Measurements from ENCODE around the gene FTSJ1. TPM values are rescaled to one million over a fixed set of nuclear protein-coding genes. Genes with fewer than 3 reads are reported as not detected.

FTSJ1 gene
- total and polyA plus RNA-seq, 9 donors = 23.2 to 45.9 (median 31.7) TPM

DNA sequence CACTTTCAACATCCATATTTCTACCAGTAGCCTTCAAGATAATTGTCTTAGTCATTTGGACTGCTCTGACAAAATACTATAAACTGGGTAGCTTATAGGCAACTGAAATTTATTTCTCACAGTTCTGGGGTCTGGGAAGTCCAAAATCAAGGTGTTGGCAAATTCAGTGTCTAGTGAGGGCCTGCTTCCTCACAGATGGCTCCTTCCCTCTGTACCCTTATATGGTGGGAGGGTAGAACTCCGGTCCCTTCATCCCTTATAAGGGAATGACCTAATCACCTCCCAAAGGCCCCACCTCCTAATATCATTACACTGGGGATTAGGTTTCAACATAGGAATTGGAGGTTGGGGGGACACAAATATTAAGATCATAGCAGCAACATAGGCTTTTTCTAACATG, 56.2 kb downstream of the FTSJ1 start:
- Histone ChIP-seq H3K4me1 (ENCODE audit: insufficient read depth) (no peaks in the 10 kb centered on the region), H3K9me3 (no peaks in the 10 kb centered on the region), H3K4me3 (no peak overlapping the region), H3K27ac (no peak overlapping the region), H3K27me3 (no peaks in the 10 kb centered on the region), H3K36me3 (no peaks in the 10 kb centered on the region)
- WGBS, 3 donors = 69 to 82% (median 71%) methylated on average over 1 of the region's 1 CpG
- no peak for DNase-seq
- TF ChIP-seq EP300 (IDR thresholded peaks at IDR 0.05) = no peak
- intact Hi-C loops (cut with DNase I) = no loop called here

DNA sequence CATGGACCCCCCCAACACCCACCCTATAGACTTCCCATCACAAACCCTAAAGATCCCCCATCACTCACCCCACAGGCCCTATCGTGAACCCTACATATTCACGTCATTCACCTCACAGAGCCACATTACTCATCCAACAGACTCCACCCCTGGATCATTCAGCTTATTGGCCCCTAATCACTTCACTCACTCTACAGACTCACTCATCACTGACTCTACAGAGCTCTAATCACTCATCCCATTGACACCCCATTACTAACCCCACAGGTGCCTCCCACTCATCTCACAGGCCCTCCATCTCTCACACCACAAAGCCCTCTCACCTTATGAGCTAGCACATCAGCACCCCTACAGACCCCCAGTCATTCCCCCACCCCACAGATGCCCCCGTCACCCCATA, 57.2 kb downstream of the FTSJ1 start:
- Histone ChIP-seq H3K9me3 (no peaks in the 10 kb centered on the region), H3K4me3 (no peak overlapping the region), H3K36me3 (no peaks in the 10 kb centered on the region), H3K27me3 (no peaks in the 10 kb centered on the region), H3K27ac (no peak overlapping the region), H3K4me1 (ENCODE audit: insufficient read depth) (no peaks in the 10 kb centered on the region)
- 81 to 90% (median 88%) methylated on average over 3 of the region's 3 CpGs for WGBS, 3 donors
- TF ChIP-seq, protein P1, sequence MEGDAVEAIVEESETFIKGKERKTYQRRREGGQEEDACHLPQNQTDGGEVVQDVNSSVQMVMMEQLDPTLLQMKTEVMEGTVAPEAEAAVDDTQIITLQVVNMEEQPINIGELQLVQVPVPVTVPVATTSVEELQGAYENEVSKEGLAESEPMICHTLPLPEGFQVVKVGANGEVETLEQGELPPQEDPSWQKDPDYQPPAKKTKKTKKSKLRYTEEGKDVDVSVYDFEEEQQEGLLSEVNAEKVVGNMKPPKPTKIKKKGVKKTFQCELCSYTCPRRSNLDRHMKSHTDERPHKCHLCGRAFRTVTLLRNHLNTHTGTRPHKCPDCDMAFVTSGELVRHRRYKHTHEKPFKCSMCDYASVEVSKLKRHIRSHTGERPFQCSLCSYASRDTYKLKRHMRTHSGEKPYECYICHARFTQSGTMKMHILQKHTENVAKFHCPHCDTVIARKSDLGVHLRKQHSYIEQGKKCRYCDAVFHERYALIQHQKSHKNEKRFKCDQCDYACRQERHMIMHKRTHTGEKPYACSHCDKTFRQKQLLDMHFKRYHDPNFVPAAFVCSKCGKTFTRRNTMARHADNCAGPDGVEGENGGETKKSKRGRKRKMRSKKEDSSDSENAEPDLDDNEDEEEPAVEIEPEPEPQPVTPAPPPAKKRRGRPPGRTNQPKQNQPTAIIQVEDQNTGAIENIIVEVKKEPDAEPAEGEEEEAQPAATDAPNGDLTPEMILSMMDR (IDR thresholded peaks at IDR 0.05) = no peak
- TF ChIP-seq EP300 (IDR thresholded peaks at IDR 0.05) (no peak), POLR2A (IDR thresholded peaks at IDR 0.05) (no peak)
- no peak for DNase-seq
- intact Hi-C loops (cut with DNase I) = no loop called here

Other genes with a start within 250 kb of the FTSJ1 start
- under 1 TPM in 1 of 7 donors, not detected in 6; 0.20 TPM for gene SSX1, start 220.8 kb upstream of the FTSJ1 start, total RNA-seq
- not detected for gene SSX1, start 220.8 kb upstream of the FTSJ1 start, polyA plus RNA-seq
- gene SSX3, start 119.5 kb upstream of the FTSJ1 start, total RNA-seq = not detected
- not detected for gene SSX3, start 119.5 kb upstream of the FTSJ1 start, polyA plus RNA-seq
- not detected for gene SSX4, start 92.7 kb upstream of the FTSJ1 start, total RNA-seq
- gene SSX4, start 92.7 kb upstream of the FTSJ1 start, polyA plus RNA-seq = not detected
- not detected for gene SSX4B, start 64.2 kb upstream of the FTSJ1 start, total RNA-seq
- gene SSX4B, start 64.2 kb upstream of the FTSJ1 start, polyA plus RNA-seq = not detected
- gene SLC38A5, start 5.9 kb upstream of the FTSJ1 start, total RNA-seq = 10 to 100 TPM in 4 of 7 donors, 1 to 10 TPM in 3; 6.2 to 26.0 (median 13.6) TPM
- gene SLC38A5, start 5.9 kb upstream of the FTSJ1 start, polyA plus RNA-seq = 10 to 100 TPM in 1 of 2 donors, 1 to 10 TPM in 1; 8.3 to 10.7 TPM
- gene PORCN, start 32.8 kb downstream of the FTSJ1 start, total RNA-seq = 10 to 100 TPM in 3 of 7 donors, 1 to 10 TPM in 4; 8.0 to 13.9 (median 9.9) TPM
- 10 to 100 TPM in 1 of 2 donors, 1 to 10 TPM in 1; 7.6 to 10.9 TPM for gene PORCN, start 32.8 kb downstream of the FTSJ1 start, polyA plus RNA-seq
- 10 to 100 TPM; 15.4 to 83.3 (median 20.0) TPM for gene EBP, start 45.6 kb downstream of the FTSJ1 start, total RNA-seq
- 100 to 1,000 TPM in 1 of 2 donors, 10 to 100 TPM in 1; 28.3 to 117 TPM for gene EBP, start 45.6 kb downstream of the FTSJ1 start, polyA plus RNA-seq
- 10 to 100 TPM in 6 of 7 donors, 1 to 10 TPM in 1; 8.1 to 16.0 (median 12.2) TPM for gene TBC1D25, start 63.5 kb downstream of the FTSJ1 start, total RNA-seq
- gene TBC1D25, start 63.5 kb downstream of the FTSJ1 start, polyA plus RNA-seq = 10 to 100 TPM in 1 of 2 donors, 1 to 10 TPM in 1; 8.5 to 10.8 TPM
- 100 to 1,000 TPM; 103 to 421 (median 153) TPM for gene RBM3, start 98.3 kb downstream of the FTSJ1 start, total RNA-seq
- gene RBM3, start 98.3 kb downstream of the FTSJ1 start, polyA plus RNA-seq = 100 to 1,000 TPM; 139 to 205 TPM
- 100 to 1,000 TPM in 6 of 7 donors, 10 to 100 TPM in 1; 98.8 to 189 (median 148) TPM for gene WDR13, start 121.3 kb downstream of the FTSJ1 start, total RNA-seq
- gene WDR13, start 121.3 kb downstream of the FTSJ1 start, polyA plus RNA-seq = 100 to 1,000 TPM in 1 of 2 donors, 1 to 10 TPM in 1; 8.5 to 169 TPM
- gene WAS, start 207.6 kb downstream of the FTSJ1 start, total RNA-seq = 1 to 10 TPM in 6 of 7 donors, under 1 TPM in 1; 0.95 to 7.7 (median 3.1) TPM
- gene WAS, start 207.6 kb downstream of the FTSJ1 start, polyA plus RNA-seq = 1 to 10 TPM; 1.3 to 3.2 TPM
- gene SUV39H1, start 220.5 kb downstream of the FTSJ1 start, total RNA-seq = 1 to 10 TPM; 3.2 to 7.7 (median 5.2) TPM
- 1 to 10 TPM; 3.5 to 5.6 TPM for gene SUV39H1, start 220.5 kb downstream of the FTSJ1 start, polyA plus RNA-seq

All from ovary (tissue), 9 donors.